ENCODE data around the gene FARP1. TPM values are rescaled to one million over a fixed set of nuclear protein-coding genes. Genes with fewer than 3 reads are reported as not detected.

FARP1 gene
- total and polyA plus RNA-seq, 2 donors: 5.8 to 7.5 TPM

DNA sequence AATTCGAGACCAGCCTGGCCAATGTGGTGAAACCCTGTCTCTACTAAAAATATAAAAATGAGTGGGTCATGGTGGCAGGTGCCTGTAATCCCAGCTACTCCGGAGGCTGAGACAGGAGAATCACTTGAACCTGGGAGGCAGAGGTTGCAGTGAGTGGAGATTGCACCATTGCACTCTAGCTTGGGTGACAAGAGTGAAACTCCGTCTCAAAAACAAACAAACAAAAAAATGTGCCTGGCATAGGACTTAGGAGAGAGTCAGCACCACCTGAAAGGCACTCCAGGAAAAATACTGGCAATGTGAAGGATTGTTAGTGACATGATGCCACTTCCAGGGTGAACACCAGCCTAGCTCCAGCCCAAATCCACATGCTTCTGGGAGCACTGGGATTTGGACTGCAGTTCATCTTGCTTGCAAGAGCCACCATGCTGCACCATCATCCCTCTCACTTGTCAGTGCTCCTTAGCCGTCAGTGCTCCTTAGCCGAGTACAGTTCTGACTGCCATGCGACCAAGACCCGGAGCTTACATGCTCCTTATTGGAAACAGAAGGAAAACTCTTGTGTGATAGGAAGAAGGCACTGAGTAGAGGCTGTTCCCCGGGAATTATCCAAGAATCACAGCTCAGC lies 179.3 kb downstream of the FARP1 start:
- Histone ChIP-seq H3K27me3 (ENCODE audit: control insufficient read depth in 2 of 2, insufficient read depth in 1 of 2, low read length in 1 of 2) (no peaks in the 10 kb centered on the region), H3K4me3 (ENCODE audit: low read length in 2 of 2) (no peak overlapping the region), H3K9me3 (ENCODE audit: control insufficient read depth in 2 of 2, insufficient read depth in 1 of 2, low read length in 1 of 2) (no peaks in the 10 kb centered on the region), H3K36me3 (ENCODE audit: control insufficient read depth in 2 of 2, insufficient read depth in 2 of 2, low read length in 1 of 2) (no peaks in the 10 kb centered on the region), H3K4me1 (ENCODE audit: control insufficient read depth in 2 of 2, insufficient read depth in 2 of 2, low read length in 2 of 2) (no peaks in the 10 kb centered on the region), H3K27ac (ENCODE audit: low read depth in 1 of 2, low read length in 1 of 2) (no peak overlapping the region)
- no peak for DNase-seq (ENCODE audit: low read depth in 6 of 9, low spot score in 9 of 9)
- 95% methylated on average over 8 of the region's 8 CpGs for WGBS

DNA sequence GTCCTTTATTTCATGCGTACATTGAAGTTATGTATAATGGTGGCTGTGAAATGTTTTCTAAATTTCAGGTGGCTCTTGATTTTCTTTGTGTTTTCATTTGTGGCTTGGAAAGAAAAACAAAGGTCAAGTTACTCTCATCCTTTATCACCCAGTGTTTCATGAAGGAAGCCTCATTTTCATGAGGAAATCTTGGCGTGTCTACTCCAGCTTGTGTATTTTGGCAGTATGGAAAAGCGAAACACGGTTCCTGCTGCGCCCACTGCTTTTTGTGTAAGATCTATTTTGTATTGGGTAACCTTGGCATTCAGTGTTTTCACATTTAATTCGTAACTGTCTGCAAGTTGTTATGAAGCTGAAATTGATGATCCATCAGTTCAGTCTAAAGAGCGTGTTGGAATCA lies 181.2 kb downstream of the FARP1 start:
- Histone ChIP-seq H3K4me1 (ENCODE audit: control insufficient read depth in 2 of 2, insufficient read depth in 2 of 2, low read length in 2 of 2) (peaks cover 0 to 3% of the 10 kb centered on the region in 2 donors), H3K36me3 (ENCODE audit: control insufficient read depth in 2 of 2, insufficient read depth in 2 of 2, low read length in 1 of 2) (no peaks in the 10 kb centered on the region), H3K27ac (ENCODE audit: low read depth in 1 of 2, low read length in 1 of 2) (no peak overlapping the region), H3K9me3 (ENCODE audit: control insufficient read depth in 2 of 2, insufficient read depth in 1 of 2, low read length in 1 of 2) (no peaks in the 10 kb centered on the region), H3K4me3 (ENCODE audit: low read length in 2 of 2) (no peak overlapping the region), H3K27me3 (ENCODE audit: control insufficient read depth in 2 of 2, insufficient read depth in 1 of 2, low read length in 1 of 2) (no peaks in the 10 kb centered on the region)
- no peak for DNase-seq (ENCODE audit: low read depth in 6 of 9, low spot score in 9 of 9)
- WGBS: 92% methylated on average over 7 of the region's 7 CpGs

DNA sequence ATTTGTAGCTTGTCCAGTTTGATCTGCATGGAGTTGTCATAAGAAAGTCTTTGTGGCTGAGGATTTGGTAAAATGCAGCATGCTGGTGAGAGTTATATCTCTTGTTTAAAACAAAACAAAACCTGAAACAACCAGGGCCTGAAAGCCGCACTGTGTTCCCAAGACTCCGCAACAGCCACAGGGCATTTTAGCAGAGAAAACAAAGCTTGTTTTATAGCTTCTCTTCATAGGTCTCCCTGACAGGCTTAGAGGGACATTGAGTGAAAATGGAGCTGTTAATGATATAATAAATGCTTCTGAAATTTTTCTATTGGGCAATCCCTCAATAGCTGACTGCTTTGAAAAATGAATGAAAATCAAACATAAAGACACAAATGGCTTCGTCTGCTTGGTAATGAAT lies 182.8 kb downstream of the FARP1 start:
- H3K4me1 ChIP-seq (ENCODE audit: control insufficient read depth in 2 of 2, insufficient read depth in 2 of 2, low read length in 2 of 2): peaks cover 0 to 3% of the 10 kb centered on the region in 2 donors
- no peaks in the 10 kb centered on the region for H3K36me3 ChIP-seq (ENCODE audit: control insufficient read depth in 2 of 2, insufficient read depth in 2 of 2, low read length in 1 of 2)
- no peak overlapping the region for H3K4me3 ChIP-seq (ENCODE audit: low read length in 2 of 2)
- no peaks in the 10 kb centered on the region for H3K9me3 ChIP-seq (ENCODE audit: control insufficient read depth in 2 of 2, insufficient read depth in 1 of 2, low read length in 1 of 2)
- no peak overlapping the region for H3K27ac ChIP-seq (ENCODE audit: low read depth in 1 of 2, low read length in 1 of 2)
- no peaks in the 10 kb centered on the region for H3K27me3 ChIP-seq (ENCODE audit: control insufficient read depth in 2 of 2, insufficient read depth in 1 of 2, low read length in 1 of 2)
- no peak for DNase-seq (ENCODE audit: low read depth in 6 of 9, low spot score in 9 of 9)
- 96% methylated on average over 3 of the region's 3 CpGs for WGBS

DNA sequence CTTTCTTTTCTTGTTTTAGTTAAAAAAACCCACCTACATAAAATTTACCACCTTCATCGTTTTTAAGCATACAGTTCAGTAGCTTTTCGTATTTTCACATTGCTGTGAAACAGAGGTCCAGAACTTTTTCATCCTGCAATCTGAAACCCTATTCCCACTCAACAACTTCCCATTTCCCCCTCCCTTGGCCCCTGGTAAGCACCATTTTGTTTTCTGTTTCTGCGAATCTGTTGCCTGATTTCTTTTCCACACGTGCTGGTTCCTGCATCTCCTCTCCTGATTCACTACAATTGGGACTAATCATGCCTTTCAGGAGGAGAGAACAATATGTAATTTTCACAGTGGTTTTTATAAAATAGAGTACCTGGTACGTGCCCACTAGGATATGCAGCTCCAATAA lies 183.4 kb downstream of the FARP1 start:
- Histone ChIP-seq H3K27me3 (ENCODE audit: control insufficient read depth in 2 of 2, insufficient read depth in 1 of 2, low read length in 1 of 2) (no peaks in the 10 kb centered on the region), H3K9me3 (ENCODE audit: control insufficient read depth in 2 of 2, insufficient read depth in 1 of 2, low read length in 1 of 2) (no peaks in the 10 kb centered on the region), H3K4me1 (ENCODE audit: control insufficient read depth in 2 of 2, insufficient read depth in 2 of 2, low read length in 2 of 2) (peaks cover 0 to 3% of the 10 kb centered on the region in 2 donors), H3K36me3 (ENCODE audit: control insufficient read depth in 2 of 2, insufficient read depth in 2 of 2, low read length in 1 of 2) (no peaks in the 10 kb centered on the region), H3K27ac (ENCODE audit: low read depth in 1 of 2, low read length in 1 of 2) (no peak overlapping the region), H3K4me3 (ENCODE audit: low read length in 2 of 2) (no peak overlapping the region)
- WGBS: 94% methylated on average over 5 of the region's 5 CpGs
- no peak for DNase-seq (ENCODE audit: low read depth in 6 of 9, low spot score in 9 of 9)

DNA sequence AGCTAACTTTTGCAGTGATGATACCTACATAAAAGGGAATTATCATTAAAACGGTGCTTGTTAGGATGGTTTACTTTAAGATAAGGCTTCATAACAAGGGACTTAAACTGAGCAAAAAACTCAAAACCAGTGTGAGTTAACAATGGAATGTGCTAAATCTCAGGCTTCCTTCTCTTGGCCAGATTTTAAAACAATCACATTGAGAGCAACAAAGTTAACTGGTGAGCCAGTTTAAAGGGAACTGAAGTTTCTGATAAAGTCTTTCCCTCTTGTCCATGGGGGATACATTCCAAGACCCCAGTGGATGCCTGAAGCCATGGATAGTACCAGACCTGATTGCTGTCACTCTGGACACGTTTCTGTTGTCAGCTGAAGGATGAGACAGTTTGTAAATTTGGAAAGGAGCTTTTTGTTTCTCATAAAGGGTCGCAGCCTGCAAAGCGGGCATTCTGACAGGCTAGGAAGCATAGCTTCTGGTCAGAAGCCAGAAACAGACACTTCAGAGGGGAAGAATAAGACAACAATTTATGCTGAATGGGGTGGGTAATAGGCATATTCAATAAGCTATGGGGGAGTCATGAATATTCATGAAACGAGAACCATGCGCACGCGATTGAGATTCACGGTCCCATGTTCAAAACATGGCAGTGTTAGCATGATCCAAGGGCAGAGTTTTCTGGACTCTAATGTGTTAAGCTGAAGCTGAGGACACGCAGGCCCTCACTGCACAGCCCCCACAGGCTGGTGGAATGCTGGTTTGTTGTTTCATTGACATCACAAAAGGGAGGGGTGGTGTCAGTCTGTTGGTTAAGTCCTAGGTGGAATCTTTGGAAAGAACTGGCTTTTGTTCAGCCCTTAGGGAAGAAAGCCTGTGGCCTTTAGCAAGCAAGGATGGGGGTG lies 184.7 kb downstream of the FARP1 start:
- Histone ChIP-seq H3K4me3 (ENCODE audit: low read length in 2 of 2) (no peak overlapping the region), H3K9me3 (ENCODE audit: control insufficient read depth in 2 of 2, insufficient read depth in 1 of 2, low read length in 1 of 2) (no peaks in the 10 kb centered on the region), H3K36me3 (ENCODE audit: control insufficient read depth in 2 of 2, insufficient read depth in 2 of 2, low read length in 1 of 2) (no peaks in the 10 kb centered on the region), H3K4me1 (ENCODE audit: control insufficient read depth in 2 of 2, insufficient read depth in 2 of 2, low read length in 2 of 2) (peaks cover 0 to 3% of the 10 kb centered on the region in 2 donors), H3K27me3 (ENCODE audit: control insufficient read depth in 2 of 2, insufficient read depth in 1 of 2, low read length in 1 of 2) (no peaks in the 10 kb centered on the region), H3K27ac (ENCODE audit: low read depth in 1 of 2, low read length in 1 of 2) (no peak overlapping the region)
- WGBS: 93% methylated on average over 10 of the region's 10 CpGs
- no peak for DNase-seq (ENCODE audit: low read depth in 6 of 9, low spot score in 9 of 9)

DNA sequence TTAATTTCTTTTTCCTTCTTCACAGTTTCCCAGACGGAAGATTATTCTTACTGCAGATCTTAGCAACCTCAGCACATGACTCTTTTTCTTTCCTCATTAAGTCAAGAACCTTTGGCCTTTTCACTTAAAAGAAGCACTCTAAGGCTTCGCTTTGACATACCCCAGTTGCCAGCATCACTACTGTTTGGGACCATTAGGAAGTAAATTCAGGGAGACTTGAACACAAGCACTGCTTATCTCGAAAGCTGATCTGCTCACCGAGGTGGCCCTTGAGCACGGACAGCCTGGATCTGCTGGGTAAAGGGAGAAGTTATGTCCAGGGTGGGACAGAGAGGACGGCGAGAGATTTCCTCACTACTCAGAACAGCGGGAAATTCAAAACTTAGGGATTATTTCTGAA lies 185.6 kb downstream of the FARP1 start:
- Histone ChIP-seq H3K4me3 (ENCODE audit: low read length in 2 of 2) (no peak overlapping the region), H3K9me3 (ENCODE audit: control insufficient read depth in 2 of 2, insufficient read depth in 1 of 2, low read length in 1 of 2) (no peaks in the 10 kb centered on the region), H3K36me3 (ENCODE audit: control insufficient read depth in 2 of 2, insufficient read depth in 2 of 2, low read length in 1 of 2) (no peaks in the 10 kb centered on the region), H3K4me1 (ENCODE audit: control insufficient read depth in 2 of 2, insufficient read depth in 2 of 2, low read length in 2 of 2) (peaks cover 0 to 3% of the 10 kb centered on the region in 2 donors), H3K27me3 (ENCODE audit: control insufficient read depth in 2 of 2, insufficient read depth in 1 of 2, low read length in 1 of 2) (no peaks in the 10 kb centered on the region), H3K27ac (ENCODE audit: low read depth in 1 of 2, low read length in 1 of 2) (no peak overlapping the region)
- WGBS: 96% methylated on average over 8 of the region's 8 CpGs
- no peak for DNase-seq (ENCODE audit: low read depth in 6 of 9, low spot score in 9 of 9)

DNA sequence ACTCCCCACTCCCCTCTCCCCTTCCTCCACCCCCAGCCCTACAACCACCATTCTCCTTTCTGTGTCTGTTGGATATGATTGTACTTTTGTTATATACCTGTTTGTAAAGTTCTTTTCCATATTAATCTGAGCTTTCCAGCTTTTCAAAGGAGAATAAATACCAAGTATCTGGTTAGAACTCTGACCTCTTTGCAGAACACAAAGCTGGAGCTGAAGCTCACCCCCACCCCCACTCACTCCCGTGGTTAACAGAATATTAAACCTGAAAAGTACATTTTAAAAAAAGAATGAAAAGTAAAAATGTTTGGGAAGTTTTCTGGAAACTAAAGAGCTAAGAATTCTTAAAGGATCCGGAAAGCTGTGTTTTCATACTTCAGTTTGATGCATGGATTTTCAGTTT lies 189.3 kb downstream of the FARP1 start:
- no peaks in the 10 kb centered on the region for H3K36me3 ChIP-seq (ENCODE audit: control insufficient read depth in 2 of 2, insufficient read depth in 2 of 2, low read length in 1 of 2)
- H3K4me1 ChIP-seq (ENCODE audit: control insufficient read depth in 2 of 2, insufficient read depth in 2 of 2, low read length in 2 of 2): peaks cover 0 to 3% of the 10 kb centered on the region in 2 donors
- no peak overlapping the region for H3K27ac ChIP-seq (ENCODE audit: low read depth in 1 of 2, low read length in 1 of 2)
- H3K4me3 ChIP-seq (ENCODE audit: low read length in 2 of 2): no peak overlapping the region
- no peaks in the 10 kb centered on the region for H3K27me3 ChIP-seq (ENCODE audit: control insufficient read depth in 2 of 2, insufficient read depth in 1 of 2, low read length in 1 of 2)
- DNase-seq (ENCODE audit: low read depth in 6 of 9, low spot score in 9 of 9): no peak
- H3K9me3 ChIP-seq (ENCODE audit: control insufficient read depth in 2 of 2, insufficient read depth in 1 of 2, low read length in 1 of 2): no peaks in the 10 kb centered on the region
- 93% methylated on average over 2 of the region's 2 CpGs for WGBS

DNA sequence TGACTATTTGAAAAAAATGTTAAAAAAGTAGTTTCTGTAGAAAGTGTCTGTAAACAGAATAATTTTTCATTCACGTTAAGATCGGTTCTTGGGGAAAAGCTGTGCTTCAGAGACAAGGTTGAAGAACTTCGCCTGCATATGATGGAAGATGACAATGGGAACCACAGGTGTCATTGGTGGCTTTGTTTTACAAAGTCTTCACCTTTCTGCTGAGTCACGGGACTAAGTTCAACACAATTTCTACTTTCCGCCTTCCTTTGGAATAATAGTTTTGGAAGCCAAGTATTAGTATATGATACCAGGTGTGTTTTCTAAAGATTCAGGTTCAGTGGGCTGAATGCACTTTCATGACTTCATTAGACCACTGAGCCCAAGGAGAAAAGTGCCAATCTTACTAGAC lies 189.8 kb downstream of the FARP1 start:
- H3K36me3 ChIP-seq (ENCODE audit: control insufficient read depth in 2 of 2, insufficient read depth in 2 of 2, low read length in 1 of 2): no peaks in the 10 kb centered on the region
- H3K4me1 ChIP-seq (ENCODE audit: control insufficient read depth in 2 of 2, insufficient read depth in 2 of 2, low read length in 2 of 2): peaks cover 0 to under 1% of the 10 kb centered on the region in 2 donors
- H3K27me3 ChIP-seq (ENCODE audit: control insufficient read depth in 2 of 2, insufficient read depth in 1 of 2, low read length in 1 of 2): no peaks in the 10 kb centered on the region
- H3K9me3 ChIP-seq (ENCODE audit: control insufficient read depth in 2 of 2, insufficient read depth in 1 of 2, low read length in 1 of 2): no peaks in the 10 kb centered on the region
- WGBS: 95% methylated on average over 5 of the region's 5 CpGs
- H3K4me3 ChIP-seq (ENCODE audit: low read length in 2 of 2): no peak overlapping the region
- no peak overlapping the region for H3K27ac ChIP-seq (ENCODE audit: low read depth in 1 of 2, low read length in 1 of 2)
- DNase-seq (ENCODE audit: low read depth in 6 of 9, low spot score in 9 of 9): no peak

DNA sequence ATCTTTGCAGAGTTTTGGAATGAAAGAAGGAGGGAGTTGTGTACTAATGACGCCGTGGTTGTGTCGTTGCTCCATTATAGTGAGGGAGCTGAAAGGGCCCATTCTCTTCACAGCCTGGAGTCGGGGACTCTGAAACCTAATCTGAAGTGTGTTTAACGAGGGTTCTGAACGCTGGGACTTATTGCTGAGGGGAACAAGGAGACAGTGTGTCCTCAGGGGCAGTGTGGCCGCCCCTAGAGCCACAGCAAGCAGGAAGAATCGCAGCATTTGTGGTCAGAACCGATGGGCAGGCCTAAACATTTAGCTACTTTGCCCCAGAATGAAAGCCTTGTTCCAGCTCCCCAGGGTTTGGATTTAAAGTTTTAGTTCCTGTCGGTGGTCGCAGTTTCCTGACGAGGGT lies 190.6 kb downstream of the FARP1 start:
- WGBS: 78% methylated on average over 12 of the region's 12 CpGs
- no peak overlapping the region for H3K4me3 ChIP-seq (ENCODE audit: low read length in 2 of 2)
- H3K27ac ChIP-seq (ENCODE audit: low read depth in 1 of 2, low read length in 1 of 2): no peak overlapping the region
- no peaks in the 10 kb centered on the region for H3K27me3 ChIP-seq (ENCODE audit: control insufficient read depth in 2 of 2, insufficient read depth in 1 of 2, low read length in 1 of 2)
- H3K9me3 ChIP-seq (ENCODE audit: control insufficient read depth in 2 of 2, insufficient read depth in 1 of 2, low read length in 1 of 2): no peaks in the 10 kb centered on the region
- H3K4me1 ChIP-seq (ENCODE audit: control insufficient read depth in 2 of 2, insufficient read depth in 2 of 2, low read length in 2 of 2): no peaks in the 10 kb centered on the region
- no peak for DNase-seq (ENCODE audit: low read depth in 6 of 9, low spot score in 9 of 9)
- no peaks in the 10 kb centered on the region for H3K36me3 ChIP-seq (ENCODE audit: control insufficient read depth in 2 of 2, insufficient read depth in 2 of 2, low read length in 1 of 2)

Measured in thymus (tissue), 11 donors.